HepG2 (cell line): ENCODE results near the gene DYRK2. TPM values are rescaled to one million over a fixed set of nuclear protein-coding genes. Genes with fewer than 3 reads are reported as not detected.

Source experiments
- HHEX ChIP-seq: IDR thresholded peaks from 2 replicates; pipeline ENCODE4 v1.6.1; 2016; ENCODE audit warnings: control low read depth
- KLF16 ChIP-seq, 2 experiments: sonication (generic) in 1 of 2; formaldehyde crosslinking in 1 of 2; IDR thresholded peaks; 2 replicates each; pipeline versions ENCODE4 v1.6.1 to v1.8.0; 2016 to 2023; ENCODE audit warnings: missing genetic modification reagents in 2 of 2, missing compliant biosample characterization in 1 of 2
- MAZ ChIP-seq, 2 experiments: sonication (generic) in 1 of 2; formaldehyde crosslinking in 1 of 2; IDR thresholded peaks; 2 replicates each; pipeline versions ENCODE4 v1.5.0 to v1.6.1; 2012 to 2020; ENCODE audit warnings: low read depth in 2 of 2, mild to moderate bottlenecking in 2 of 2, borderline replicate concordance in 1 of 2, improper control_type of control experiment in 1 of 2, low read length in 1 of 2, missing genetic modification reagents in 1 of 2, moderate library complexity in 1 of 2
- PAX8 ChIP-seq: sonication (generic); formaldehyde crosslinking; IDR thresholded peaks from 2 replicates; pipeline ENCODE4 v1.8.0; 2022; ENCODE audit warnings: mild to moderate bottlenecking, missing genetic modification reagents, borderline replicate concordance
- RXRB ChIP-seq: IDR thresholded peaks from 2 replicates; pipeline ENCODE4 v1.6.1; 2016; ENCODE audit warnings: borderline replicate concordance, missing genetic modification reagents, missing compliant biosample characterization
- TMF1 ChIP-seq: sonication (generic); formaldehyde crosslinking; IDR thresholded peaks from 2 replicates; pipeline ENCODE4 v1.8.1; 2022; ENCODE audit warnings: low read depth, missing genetic modification reagents
- ZBTB38 ChIP-seq: sonication (generic); formaldehyde crosslinking; IDR thresholded peaks from 2 replicates; pipeline ENCODE4 v1.5.1; 2020; ENCODE audit warnings: mild to moderate bottlenecking, missing genetic modification reagents
- ZC3H13 ChIP-seq: sonication (generic); formaldehyde crosslinking; IDR thresholded peaks from 2 replicates; pipeline ENCODE4 v1.8.1; 2023; ENCODE audit warnings: mild to moderate bottlenecking, missing genetic modification reagents, moderate library complexity
- ZNF274 ChIP-seq: sonication (generic); formaldehyde crosslinking; IDR thresholded peaks from 2 replicates; pipeline ENCODE4 v1.5.1; 2020; ENCODE audit warnings: mild to moderate bottlenecking, missing genetic modification reagents
- ZNF776 ChIP-seq: sonication (generic); formaldehyde crosslinking; IDR thresholded peaks from 2 replicates; pipeline ENCODE4 v1.4.0; 2020; ENCODE audit warnings: mild to moderate bottlenecking, missing genetic modification reagents
- ZSCAN30 ChIP-seq: sonication (generic); formaldehyde crosslinking; IDR thresholded peaks from 2 replicates; pipeline ENCODE4 v1.5.0; 2020; ENCODE audit warnings: mild to moderate bottlenecking, missing genetic modification reagents
- polyA plus RNA-seq, 8 experiments: library from polyadenylated mRNA; depleted of rRNA in 3 of 8; stranded (reverse) in 7 of 8; unstranded in 1 of 8; fragments of >200 nt; fragmentation: Illumina TruSeq in 4 of 8; extraction: Trizol in 4 of 8; gene quantifications; 2 replicates each; pipeline versions ENCODE4 v1.2.1 to v1.2.3, GENCODE V29; 2011 to 2016; ENCODE audit warnings: low read depth in 4 of 8, missing spikeins in 1 of 8, mixed read lengths in 1 of 8; ENCODE audit not compliant: insufficient read depth in 1 of 8
- total RNA-seq, 5 experiments: library from RNA; depleted of rRNA; stranded (reverse); fragments of >200 nt; fragmentation: Illumina TruSeq; extraction: Trizol; gene quantifications; 2 replicates each; pipeline ENCODE4 v1.2.3, GENCODE V29; 2016; ENCODE audit warnings: low read depth in 1 of 5
- TF ChIP-seq, protein P1 (sequence below): sonication (generic); formaldehyde crosslinking; IDR thresholded peaks from 2 replicates; pipeline ENCODE4 v1.8.0; 2022; ENCODE audit warnings: missing genetic modification reagents, mild to moderate bottlenecking, borderline replicate concordance
- TF ChIP-seq, protein P2 (sequence below), 2 experiments: IDR thresholded peaks; 2 replicates each; pipeline ENCODE4 v1.6.1; 2011 to 2012; ENCODE audit warnings: low read length in 2 of 2, borderline replicate concordance in 1 of 2, low read depth in 1 of 2, mild to moderate bottlenecking in 1 of 2, moderate library complexity in 1 of 2
- TF ChIP-seq, protein P3 (sequence below): sonication (generic); formaldehyde crosslinking; IDR thresholded peaks from 2 replicates; pipeline ENCODE4 v1.4.0; 2020; ENCODE audit warnings: missing genetic modification reagents, borderline replicate concordance
- TF ChIP-seq, protein P4 (sequence below): IDR thresholded peaks from 2 replicates; pipeline ENCODE4 v1.6.1; 2016
- TF ChIP-seq, protein P5 (sequence below), 2 experiments: sonication (generic) in 1 of 2; formaldehyde crosslinking in 1 of 2; IDR thresholded peaks; 2 replicates each; pipeline versions ENCODE4 v1.5.1 to v1.6.1; 2011 to 2020; ENCODE audit warnings: borderline replicate concordance in 1 of 2, low read depth in 1 of 2, low read length in 1 of 2, mild to moderate bottlenecking in 1 of 2, missing genetic modification reagents in 1 of 2, moderate library complexity in 1 of 2

Gene DYRK2
- total and polyA plus RNA-seq, 2 of the 13 experiments (the other 11 are each of a cell fraction or from before 2014, with no cell fraction given), result 8.2 to 11.5 TPM

DNA sequence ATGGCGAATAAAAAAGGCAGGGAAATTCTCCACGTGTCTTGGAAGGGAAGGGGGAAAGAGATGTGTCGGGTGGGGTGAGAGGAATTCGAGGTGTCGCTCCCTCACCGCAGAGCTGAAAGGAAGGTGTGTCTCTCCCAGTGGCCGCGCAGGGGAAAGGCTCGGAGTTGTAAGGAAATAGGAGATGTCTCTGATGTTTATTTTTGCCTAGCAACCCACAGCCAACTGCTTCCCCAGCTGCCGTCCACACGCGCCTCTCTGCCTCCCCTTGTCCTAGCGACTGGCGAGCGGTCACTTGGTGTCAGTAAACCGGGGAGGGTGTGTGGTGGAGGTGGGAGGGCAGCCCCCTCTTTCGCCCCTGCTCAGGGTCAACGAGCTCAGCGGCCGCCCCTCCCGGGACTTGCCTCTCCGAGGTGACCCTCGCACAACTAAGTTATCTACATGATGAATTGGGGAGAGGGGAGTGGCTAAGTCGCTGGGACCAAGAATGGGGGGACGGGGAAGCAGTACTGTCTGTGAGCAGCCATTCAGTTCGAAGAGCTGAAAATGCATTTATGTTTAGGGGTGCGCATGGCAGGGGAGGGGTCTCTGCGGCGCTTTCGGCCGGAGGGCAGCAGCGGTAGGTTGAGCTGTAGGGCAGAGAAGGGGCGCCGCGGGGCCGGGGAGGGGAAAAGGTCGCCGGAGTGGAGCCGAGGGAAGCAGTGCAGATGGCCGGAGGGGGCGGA, 585 bp upstream of the DYRK2 start (continued):
- TF ChIP-seq PAX8 (CRISPR knock-in tag) (no peak), TMF1 (CRISPR knock-in tag) (no peak), KLF16 (CRISPR knock-in tag; IDR thresholded peaks at IDR 0.05) (no peak; a peak in 2 of 4 replicates), ZC3H13 (no peak), ZNF274 (CRISPR knock-in tag) (no peak), ZSCAN30 (no peak), HHEX (CRISPR knock-in tag) (no peak), MAZ (IDR thresholded peaks at IDR 0.05; ENCODE audit: borderline replicate concordance, low read depth, low read length) (no peak), MAZ (CRISPR knock-in tag; IDR thresholded peaks at IDR 0.05; ENCODE audit: low read depth) (peak; percentile 30; the same call in 1 of the 2 replicates), ZBTB38 (CRISPR knock-in tag) (no peak), ZNF776 (CRISPR knock-in tag) (no peak), RXRB (CRISPR knock-in tag) (no peak)
- TF ChIP-seq, protein P1, sequence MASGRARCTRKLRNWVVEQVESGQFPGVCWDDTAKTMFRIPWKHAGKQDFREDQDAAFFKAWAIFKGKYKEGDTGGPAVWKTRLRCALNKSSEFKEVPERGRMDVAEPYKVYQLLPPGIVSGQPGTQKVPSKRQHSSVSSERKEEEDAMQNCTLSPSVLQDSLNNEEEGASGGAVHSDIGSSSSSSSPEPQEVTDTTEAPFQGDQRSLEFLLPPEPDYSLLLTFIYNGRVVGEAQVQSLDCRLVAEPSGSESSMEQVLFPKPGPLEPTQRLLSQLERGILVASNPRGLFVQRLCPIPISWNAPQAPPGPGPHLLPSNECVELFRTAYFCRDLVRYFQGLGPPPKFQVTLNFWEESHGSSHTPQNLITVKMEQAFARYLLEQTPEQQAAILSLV (CRISPR knock-in tag), result 0 out of 2 replicates have a peak, but pooled peaks have one; percentile 32
- TF ChIP-seq, protein P2, sequence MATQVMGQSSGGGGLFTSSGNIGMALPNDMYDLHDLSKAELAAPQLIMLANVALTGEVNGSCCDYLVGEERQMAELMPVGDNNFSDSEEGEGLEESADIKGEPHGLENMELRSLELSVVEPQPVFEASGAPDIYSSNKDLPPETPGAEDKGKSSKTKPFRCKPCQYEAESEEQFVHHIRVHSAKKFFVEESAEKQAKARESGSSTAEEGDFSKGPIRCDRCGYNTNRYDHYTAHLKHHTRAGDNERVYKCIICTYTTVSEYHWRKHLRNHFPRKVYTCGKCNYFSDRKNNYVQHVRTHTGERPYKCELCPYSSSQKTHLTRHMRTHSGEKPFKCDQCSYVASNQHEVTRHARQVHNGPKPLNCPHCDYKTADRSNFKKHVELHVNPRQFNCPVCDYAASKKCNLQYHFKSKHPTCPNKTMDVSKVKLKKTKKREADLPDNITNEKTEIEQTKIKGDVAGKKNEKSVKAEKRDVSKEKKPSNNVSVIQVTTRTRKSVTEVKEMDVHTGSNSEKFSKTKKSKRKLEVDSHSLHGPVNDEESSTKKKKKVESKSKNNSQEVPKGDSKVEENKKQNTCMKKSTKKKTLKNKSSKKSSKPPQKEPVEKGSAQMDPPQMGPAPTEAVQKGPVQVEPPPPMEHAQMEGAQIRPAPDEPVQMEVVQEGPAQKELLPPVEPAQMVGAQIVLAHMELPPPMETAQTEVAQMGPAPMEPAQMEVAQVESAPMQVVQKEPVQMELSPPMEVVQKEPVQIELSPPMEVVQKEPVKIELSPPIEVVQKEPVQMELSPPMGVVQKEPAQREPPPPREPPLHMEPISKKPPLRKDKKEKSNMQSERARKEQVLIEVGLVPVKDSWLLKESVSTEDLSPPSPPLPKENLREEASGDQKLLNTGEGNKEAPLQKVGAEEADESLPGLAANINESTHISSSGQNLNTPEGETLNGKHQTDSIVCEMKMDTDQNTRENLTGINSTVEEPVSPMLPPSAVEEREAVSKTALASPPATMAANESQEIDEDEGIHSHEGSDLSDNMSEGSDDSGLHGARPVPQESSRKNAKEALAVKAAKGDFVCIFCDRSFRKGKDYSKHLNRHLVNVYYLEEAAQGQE (IDR thresholded peaks at IDR 0.05; ENCODE audit: borderline replicate concordance in 1 of 2, low read depth in 1 of 2, low read length in 2 of 2), result no peak
- TF ChIP-seq, protein P3, sequence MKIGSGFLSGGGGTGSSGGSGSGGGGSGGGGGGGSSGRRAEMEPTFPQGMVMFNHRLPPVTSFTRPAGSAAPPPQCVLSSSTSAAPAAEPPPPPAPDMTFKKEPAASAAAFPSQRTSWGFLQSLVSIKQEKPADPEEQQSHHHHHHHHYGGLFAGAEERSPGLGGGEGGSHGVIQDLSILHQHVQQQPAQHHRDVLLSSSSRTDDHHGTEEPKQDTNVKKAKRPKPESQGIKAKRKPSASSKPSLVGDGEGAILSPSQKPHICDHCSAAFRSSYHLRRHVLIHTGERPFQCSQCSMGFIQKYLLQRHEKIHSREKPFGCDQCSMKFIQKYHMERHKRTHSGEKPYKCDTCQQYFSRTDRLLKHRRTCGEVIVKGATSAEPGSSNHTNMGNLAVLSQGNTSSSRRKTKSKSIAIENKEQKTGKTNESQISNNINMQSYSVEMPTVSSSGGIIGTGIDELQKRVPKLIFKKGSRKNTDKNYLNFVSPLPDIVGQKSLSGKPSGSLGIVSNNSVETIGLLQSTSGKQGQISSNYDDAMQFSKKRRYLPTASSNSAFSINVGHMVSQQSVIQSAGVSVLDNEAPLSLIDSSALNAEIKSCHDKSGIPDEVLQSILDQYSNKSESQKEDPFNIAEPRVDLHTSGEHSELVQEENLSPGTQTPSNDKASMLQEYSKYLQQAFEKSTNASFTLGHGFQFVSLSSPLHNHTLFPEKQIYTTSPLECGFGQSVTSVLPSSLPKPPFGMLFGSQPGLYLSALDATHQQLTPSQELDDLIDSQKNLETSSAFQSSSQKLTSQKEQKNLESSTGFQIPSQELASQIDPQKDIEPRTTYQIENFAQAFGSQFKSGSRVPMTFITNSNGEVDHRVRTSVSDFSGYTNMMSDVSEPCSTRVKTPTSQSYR, result no peak
- TF ChIP-seq, protein P4, sequence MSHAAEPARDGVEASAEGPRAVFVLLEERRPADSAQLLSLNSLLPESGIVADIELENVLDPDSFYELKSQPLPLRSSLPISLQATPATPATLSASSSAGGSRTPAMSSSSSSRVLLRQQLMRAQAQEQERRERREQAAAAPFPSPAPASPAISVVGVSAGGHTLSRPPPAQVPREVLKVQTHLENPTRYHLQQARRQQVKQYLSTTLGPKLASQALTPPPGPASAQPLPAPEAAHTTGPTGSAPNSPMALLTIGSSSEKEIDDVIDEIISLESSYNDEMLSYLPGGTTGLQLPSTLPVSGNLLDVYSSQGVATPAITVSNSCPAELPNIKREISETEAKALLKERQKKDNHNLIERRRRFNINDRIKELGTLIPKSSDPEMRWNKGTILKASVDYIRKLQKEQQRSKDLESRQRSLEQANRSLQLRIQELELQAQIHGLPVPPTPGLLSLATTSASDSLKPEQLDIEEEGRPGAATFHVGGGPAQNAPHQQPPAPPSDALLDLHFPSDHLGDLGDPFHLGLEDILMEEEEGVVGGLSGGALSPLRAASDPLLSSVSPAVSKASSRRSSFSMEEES (CRISPR knock-in tag), result no peak
- TF ChIP-seq, protein P5, sequence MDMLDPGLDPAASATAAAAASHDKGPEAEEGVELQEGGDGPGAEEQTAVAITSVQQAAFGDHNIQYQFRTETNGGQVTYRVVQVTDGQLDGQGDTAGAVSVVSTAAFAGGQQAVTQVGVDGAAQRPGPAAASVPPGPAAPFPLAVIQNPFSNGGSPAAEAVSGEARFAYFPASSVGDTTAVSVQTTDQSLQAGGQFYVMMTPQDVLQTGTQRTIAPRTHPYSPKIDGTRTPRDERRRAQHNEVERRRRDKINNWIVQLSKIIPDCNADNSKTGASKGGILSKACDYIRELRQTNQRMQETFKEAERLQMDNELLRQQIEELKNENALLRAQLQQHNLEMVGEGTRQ (IDR thresholded peaks at IDR 0.05; ENCODE audit: low read depth, low read length), result no peak
- TF ChIP-seq, protein P5 (CRISPR knock-in tag; IDR thresholded peaks at IDR 0.05; ENCODE audit: borderline replicate concordance), result no peak
